Left ventricle myocardium inferior (tissue), 1 donor: ENCODE results near the gene TUBB2A. TPM values are rescaled to one million over a fixed set of nuclear protein-coding genes. Genes with fewer than 3 reads are reported as not detected.

Experiments used
- DNase-seq: peaks from one replicate; pipeline ENCODE4 v3.0.0-alpha.2; 2020
- H3K27ac ChIP-seq: fragments of 200-600 bp; replicated peaks from 2 replicates; pipeline ENCODE4 v1.8.0; 2021
- H3K27me3 ChIP-seq: fragments of 200-600 bp; 2 replicates; pipeline ENCODE4 v1.8.0; 2021; ENCODE audit warnings: low read depth
- H3K36me3 ChIP-seq: fragments of 200-600 bp; 2 replicates; pipeline ENCODE4 v1.8.0; 2021
- H3K4me1 ChIP-seq: fragments of 200-600 bp; 2 replicates; pipeline ENCODE4 v1.8.0; 2021
- H3K4me3 ChIP-seq: fragments of 200-600 bp; 2 replicates; pipeline ENCODE4 v1.8.0; 2021; ENCODE audit warnings: mild to moderate bottlenecking, moderate library complexity
- H3K9me3 ChIP-seq: fragments of 200-600 bp; replicated peaks from 2 replicates; pipeline ENCODE4 v1.8.0; 2021
- CTCF ChIP-seq: fragments of 200-600 bp; IDR thresholded peaks from 2 replicates; pipeline ENCODE4 v1.8.0; 2021; ENCODE audit warnings: antibody characterized with exemption, mild to moderate bottlenecking, borderline replicate concordance
- intact Hi-C: fragments of 100-400 bp; cut with micrococcal nuclease; formaldehyde crosslinking; loops from one replicate; pipeline ENCODE4 v1.11.0; 2022
- total RNA-seq: library from RNA; stranded (reverse); fragmentation: NEBNext Ultra II Directional; extraction: Animal tissue kit (Norgen Biotek cat#: 25700); gene quantifications from one replicate; pipeline ENCODE4 v1.2.1, GENCODE V29; 2021
- donor health status: DM: no; HTN: yes; CAD: no; lungs with severe emphysema.

TUBB2A gene
- total RNA-seq, 1 donor from 2014 or later: 13.9 TPM

GRCh38 chr6:3144571-3144970 is 12.8 kb downstream of the TUBB2A start:
- Histone ChIP-seq H3K4me3 (no peak overlapping the region), H3K36me3 (peaks cover 59% of the 10 kb centered on the region), H3K27me3 (no peaks in the 10 kb centered on the region), H3K27ac (no peak overlapping the region), H3K4me1 (peaks cover 9% of the 10 kb centered on the region), H3K9me3 (no peaks in the 10 kb centered on the region)
- DNase-seq: no peak
- TF ChIP-seq CTCF: no peak
- intact Hi-C loops: no loop called here

- TF ChIP-seq CTCF: no peak
- intact Hi-C loops: no loop called here
- H3K4me3 ChIP-seq: no peak overlapping the region
- DNase-seq: no peak
- peaks cover 21% of the 10 kb centered on the region for H3K4me1 ChIP-seq
- no peaks in the 10 kb centered on the region for H3K9me3 ChIP-seq
- H3K27ac ChIP-seq: no peak overlapping the region
- H3K36me3 ChIP-seq: peaks cover 58% of the 10 kb centered on the region
- H3K27me3 ChIP-seq: no peaks in the 10 kb centered on the region
Observed at GRCh38 chr6:3143158-3143557, 14.2 kb downstream of the TUBB2A start.

- intact Hi-C loops: no loop called here
- Histone ChIP-seq H3K27me3 (no peaks in the 10 kb centered on the region), H3K9me3 (no peaks in the 10 kb centered on the region), H3K27ac (no peak overlapping the region), H3K4me1 (peaks cover 21% of the 10 kb centered on the region), H3K4me3 (no peak overlapping the region), H3K36me3 (peaks cover 59% of the 10 kb centered on the region)
- DNase-seq: no peak
- no peak for TF ChIP-seq CTCF
Observed at GRCh38 chr6:3142536-3142935, 14.8 kb downstream of the TUBB2A start.

- DNase-seq: no peak
- no peaks in the 10 kb centered on the region for H3K9me3 ChIP-seq
- TF ChIP-seq CTCF: no peak
- H3K36me3 ChIP-seq: peaks cover 58% of the 10 kb centered on the region
- intact Hi-C loops: no loop called here
- no peak overlapping the region for H3K27ac ChIP-seq
- H3K4me3 ChIP-seq: no peak overlapping the region
- H3K4me1 ChIP-seq: peaks cover 21% of the 10 kb centered on the region
- H3K27me3 ChIP-seq: no peaks in the 10 kb centered on the region
Observed at GRCh38 chr6:3140201-3140600, 17.1 kb downstream of the TUBB2A start.

- TF ChIP-seq CTCF: no peak
- peak overlapping the region; percentile 56 for H3K27ac ChIP-seq
- H3K4me3 ChIP-seq: no peak overlapping the region
- intact Hi-C loops: no loop called here
- peaks cover 21% of the 10 kb centered on the region for H3K4me1 ChIP-seq
- H3K9me3 ChIP-seq: no peaks in the 10 kb centered on the region
- H3K27me3 ChIP-seq: no peaks in the 10 kb centered on the region
- peak; percentile 50 for DNase-seq
- peaks cover 58% of the 10 kb centered on the region for H3K36me3 ChIP-seq
Observed at GRCh38 chr6:3139090-3139903, 18.0 kb downstream of the TUBB2A start.
